IPS-15b (cell line): ENCODE measurements around the gene RNF157.

Experiments used
- H3K27me3 ChIP-seq: one replicate; pipeline ENCODE4 v1.6.1; 2013; ENCODE audit warnings: low read length; ENCODE audit not compliant: control insufficient read depth, insufficient read depth
- H3K36me3 ChIP-seq: one replicate; pipeline ENCODE4 v1.6.1; 2013; ENCODE audit warnings: low read length; ENCODE audit not compliant: control insufficient read depth, insufficient read depth
- H3K4me1 ChIP-seq: one replicate; pipeline ENCODE4 v1.6.1; 2013; ENCODE audit warnings: mild to moderate bottlenecking, low read length; ENCODE audit not compliant: control insufficient read depth, insufficient read depth
- H3K4me3 ChIP-seq: one replicate; pipeline ENCODE4 v1.5.1; 2013; ENCODE audit warnings: low read depth, low read length
- H3K9ac ChIP-seq: one replicate; pipeline ENCODE4 v1.6.1; 2013; ENCODE audit warnings: low read depth, mild to moderate bottlenecking, low read length
- H3K9me3 ChIP-seq: one replicate; pipeline ENCODE4 v1.6.1; 2013; ENCODE audit warnings: mild to moderate bottlenecking, low read length; ENCODE audit not compliant: control insufficient read depth, insufficient read depth

RNF157 gene

DNA sequence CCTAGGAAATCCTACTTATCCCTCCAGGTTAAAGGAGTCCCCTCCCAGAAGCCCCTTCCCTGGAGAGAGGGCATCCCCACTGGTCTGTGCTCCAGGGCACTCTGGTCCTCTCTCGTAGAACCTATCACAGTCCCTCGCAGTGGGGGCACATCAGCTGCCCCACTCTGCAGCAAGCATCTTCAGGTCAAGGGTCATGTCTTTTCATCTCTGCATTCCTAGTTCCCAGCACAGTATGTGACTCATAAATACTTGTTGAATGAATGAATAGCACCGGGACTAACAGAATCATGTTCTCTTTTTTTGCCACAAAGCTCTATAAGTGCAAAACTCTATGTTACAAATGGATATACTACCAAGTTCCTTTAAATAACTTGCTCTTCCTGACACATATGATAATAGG is 36.0 kb downstream of the RNF157 start:
- H3K9me3 ChIP-seq: no peaks in the 10 kb centered on the region

DNA sequence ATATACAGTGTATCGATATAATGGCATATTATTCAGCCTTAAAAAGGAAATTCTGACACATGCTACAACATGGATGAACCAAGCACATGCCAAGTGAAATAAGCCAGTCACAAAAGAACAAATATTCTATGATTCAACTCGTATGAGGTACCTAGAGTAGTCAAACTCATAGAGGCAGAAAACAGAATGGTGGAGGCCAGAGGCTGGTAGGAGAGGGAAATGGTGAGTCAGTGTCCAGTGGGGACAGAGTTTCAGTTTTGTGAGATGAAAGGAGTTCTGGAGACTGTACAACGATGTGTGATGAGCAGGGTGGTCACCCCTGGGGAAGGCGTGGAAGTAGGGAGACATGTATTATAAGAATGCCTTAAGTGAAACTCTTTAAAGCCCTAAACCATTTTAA is 39.9 kb downstream of the RNF157 start:
- Histone ChIP-seq H3K4me1 (no peaks in the 10 kb centered on the region), H3K4me3 (no peak overlapping the region), H3K9me3 (no peaks in the 10 kb centered on the region), H3K36me3 (no peaks in the 10 kb centered on the region), H3K27me3 (no peaks in the 10 kb centered on the region), H3K9ac (no peak overlapping the region)

More for the DNA sequence above, 36.0 kb downstream of the RNF157 start:
- H3K9ac ChIP-seq: no peak overlapping the region
- H3K4me3 ChIP-seq: no peak overlapping the region
- H3K36me3 ChIP-seq: no peaks in the 10 kb centered on the region
- H3K4me1 ChIP-seq: no peaks in the 10 kb centered on the region
- no peaks in the 10 kb centered on the region for H3K27me3 ChIP-seq

DNA sequence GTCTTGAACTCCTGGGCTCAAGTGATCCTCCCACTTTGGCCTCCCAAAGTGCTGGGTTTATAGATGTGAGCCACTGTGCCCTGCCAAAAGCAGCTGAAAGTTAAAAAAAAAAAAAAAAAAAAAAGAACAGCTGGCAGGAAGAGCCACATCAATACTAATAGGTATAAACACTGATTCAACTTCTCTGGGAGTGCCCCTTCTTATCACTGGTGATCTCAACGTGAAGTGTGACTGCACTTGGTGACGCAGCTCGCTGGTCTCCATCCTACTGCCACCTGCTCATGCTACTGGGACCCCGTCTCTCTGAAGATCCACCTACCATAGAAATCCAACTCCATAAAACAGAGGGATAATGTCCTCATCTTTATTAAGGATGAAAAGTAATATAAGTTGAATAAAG is 40.8 kb downstream of the RNF157 start:
- no peaks in the 10 kb centered on the region for H3K9me3 ChIP-seq
- no peak overlapping the region for H3K4me3 ChIP-seq
- no peaks in the 10 kb centered on the region for H3K36me3 ChIP-seq
- H3K27me3 ChIP-seq: no peaks in the 10 kb centered on the region
- H3K4me1 ChIP-seq: no peaks in the 10 kb centered on the region
- no peak overlapping the region for H3K9ac ChIP-seq

DNA sequence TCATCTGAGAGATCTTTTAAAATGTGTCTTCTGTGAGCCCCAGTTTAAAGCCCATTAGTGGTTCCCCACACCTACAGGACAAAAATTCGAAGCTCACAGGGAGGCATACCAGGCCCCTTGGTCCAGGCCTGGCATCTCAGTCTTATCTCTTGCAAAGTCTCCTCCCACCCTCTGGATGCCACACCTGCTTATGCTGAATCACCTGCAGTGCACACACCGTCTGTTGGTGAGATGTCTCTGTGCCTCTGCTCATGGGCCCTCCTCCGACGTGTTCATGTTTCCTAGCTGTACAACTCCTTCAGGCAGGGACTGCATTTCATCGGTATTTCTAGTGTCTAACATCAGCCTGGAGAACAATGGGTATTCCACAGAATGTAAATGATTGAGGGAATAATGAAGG is 41.6 kb downstream of the RNF157 start:
- Histone ChIP-seq H3K27me3 (no peaks in the 10 kb centered on the region), H3K9me3 (no peaks in the 10 kb centered on the region), H3K4me3 (no peak overlapping the region), H3K36me3 (no peaks in the 10 kb centered on the region), H3K9ac (no peak overlapping the region), H3K4me1 (no peaks in the 10 kb centered on the region)

DNA sequence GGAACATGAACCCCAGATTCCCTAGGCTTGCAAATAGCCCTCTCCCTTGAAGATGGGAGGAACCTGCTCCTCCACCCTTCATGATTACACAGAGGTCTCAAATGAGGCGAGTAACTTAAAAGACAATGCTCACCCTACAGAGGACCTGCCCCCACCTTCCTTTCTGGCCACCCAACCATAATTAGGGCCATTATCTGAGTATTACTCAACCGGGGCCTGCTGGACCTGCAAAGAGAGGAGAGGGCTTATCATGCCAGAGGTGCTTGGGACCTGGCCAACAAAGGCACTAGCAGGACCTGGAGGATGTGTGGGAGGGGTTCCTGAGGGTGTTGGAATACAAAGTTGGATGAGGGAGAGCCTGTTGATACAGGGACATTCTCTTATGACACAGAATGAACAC is 42.4 kb downstream of the RNF157 start:
- H3K4me1 ChIP-seq: peaks cover 4% of the 10 kb centered on the region
- no peak overlapping the region for H3K9ac ChIP-seq
- no peaks in the 10 kb centered on the region for H3K36me3 ChIP-seq
- no peaks in the 10 kb centered on the region for H3K27me3 ChIP-seq
- H3K4me3 ChIP-seq: no peak overlapping the region
- no peaks in the 10 kb centered on the region for H3K9me3 ChIP-seq

DNA sequence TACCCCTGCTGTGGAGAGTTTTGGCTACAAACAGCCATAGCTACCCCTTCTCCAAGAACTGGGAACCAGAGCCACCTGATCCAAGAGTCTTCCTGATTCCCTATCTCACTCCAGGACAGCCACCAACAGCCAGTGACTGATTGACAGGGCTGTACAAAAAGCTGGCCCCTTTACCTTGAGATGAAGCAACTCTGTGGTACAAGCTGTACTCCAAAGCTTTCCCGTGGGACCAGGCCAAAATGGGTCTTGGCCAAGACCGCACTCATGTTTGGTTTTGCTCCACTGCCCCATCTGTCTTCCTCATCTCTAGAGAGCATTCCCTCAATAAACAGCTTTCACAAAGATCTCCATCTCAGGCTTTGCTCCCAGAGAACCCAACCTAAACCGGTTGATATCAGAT is 43.6 kb downstream of the RNF157 start:
- Histone ChIP-seq H3K4me3 (no peak overlapping the region), H3K36me3 (no peaks in the 10 kb centered on the region), H3K4me1 (peaks cover 9% of the 10 kb centered on the region), H3K9ac (no peak overlapping the region), H3K9me3 (no peaks in the 10 kb centered on the region), H3K27me3 (no peaks in the 10 kb centered on the region)

DNA sequence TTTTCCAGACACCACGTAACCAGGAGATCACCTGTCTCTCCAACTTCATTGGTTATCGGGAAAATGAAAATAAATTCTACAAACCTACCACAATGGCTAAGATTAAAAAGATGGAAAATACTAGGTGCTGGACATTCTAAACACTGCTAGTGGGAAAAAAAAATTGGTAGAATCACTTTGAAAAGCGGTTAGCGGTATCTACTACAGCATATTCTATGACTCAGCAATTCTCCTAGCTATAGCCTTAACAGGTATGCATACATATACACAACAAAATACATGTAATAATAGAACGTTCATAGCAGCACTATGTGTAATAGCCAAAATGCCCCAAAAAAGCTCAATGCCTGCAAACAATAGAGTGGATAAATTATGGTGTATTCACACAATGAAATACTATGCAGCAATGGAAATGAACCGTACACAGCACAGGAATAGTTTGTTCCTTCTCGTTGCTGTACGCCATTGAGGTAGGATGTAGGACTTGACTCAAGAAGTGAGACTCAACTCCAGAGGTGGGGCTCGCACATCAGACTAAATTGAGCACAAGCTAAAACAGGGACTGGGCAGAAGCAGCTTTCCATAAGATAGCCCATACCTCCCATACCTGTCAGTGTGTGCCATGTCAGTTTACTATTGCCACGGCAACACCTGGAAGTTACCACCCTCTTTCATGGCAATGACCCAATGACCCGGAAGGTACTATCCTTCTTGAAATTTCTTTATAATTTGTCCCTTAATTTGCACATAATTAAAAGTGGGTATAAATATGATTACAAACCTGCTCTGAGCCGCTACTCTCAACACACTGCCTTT is 44.8 kb downstream of the RNF157 start:
- H3K9me3 ChIP-seq: no peaks in the 10 kb centered on the region
- no peak overlapping the region for H3K4me3 ChIP-seq
- peaks cover 11% of the 10 kb centered on the region for H3K4me1 ChIP-seq
- no peaks in the 10 kb centered on the region for H3K36me3 ChIP-seq
- no peak overlapping the region for H3K9ac ChIP-seq
- no peaks in the 10 kb centered on the region for H3K27me3 ChIP-seq

DNA sequence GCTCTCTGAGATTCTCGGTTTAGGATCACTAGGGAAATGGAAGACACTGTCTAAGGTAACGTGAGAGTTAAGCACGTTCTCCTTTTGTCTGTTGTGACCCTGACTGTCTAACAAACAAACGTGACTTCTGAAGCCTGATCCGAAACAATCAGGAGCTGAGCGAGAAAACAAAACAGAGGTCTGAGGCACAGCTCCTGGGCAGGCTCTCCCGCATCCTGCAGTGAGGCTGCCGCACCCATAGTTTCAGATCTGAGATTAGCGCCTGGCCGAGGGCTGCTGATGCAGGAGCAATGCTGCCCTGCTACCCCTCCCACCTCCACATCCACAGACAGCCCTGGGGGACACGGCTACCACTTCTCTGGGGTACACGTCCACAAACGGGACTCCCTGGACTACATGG is 46.7 kb downstream of the RNF157 start:
- Histone ChIP-seq H3K27me3 (no peaks in the 10 kb centered on the region), H3K9ac (no peak overlapping the region), H3K4me3 (no peak overlapping the region), H3K4me1 (peaks cover 11% of the 10 kb centered on the region), H3K36me3 (no peaks in the 10 kb centered on the region), H3K9me3 (no peaks in the 10 kb centered on the region)

DNA sequence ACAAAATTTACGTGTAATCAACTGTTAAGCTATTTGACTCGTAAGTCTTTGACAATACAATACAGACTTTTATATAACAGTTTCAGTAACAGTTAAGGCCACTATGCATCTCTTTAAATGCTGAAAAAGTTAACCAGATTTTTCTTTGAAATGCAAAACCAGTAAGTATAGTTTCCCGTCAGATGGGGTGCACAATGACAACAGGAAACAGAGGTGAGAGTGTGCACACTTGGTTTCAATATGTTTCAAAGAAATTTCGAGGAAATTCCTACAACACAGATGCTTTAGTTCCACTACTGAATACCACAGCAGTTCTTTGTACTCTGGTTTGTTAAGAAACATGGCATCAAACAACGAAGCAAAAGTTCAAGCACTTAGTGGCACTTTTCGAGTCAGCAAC is 48.4 kb downstream of the RNF157 start:
- no peaks in the 10 kb centered on the region for H3K9me3 ChIP-seq
- no peaks in the 10 kb centered on the region for H3K27me3 ChIP-seq
- no peak overlapping the region for H3K4me3 ChIP-seq
- no peak overlapping the region for H3K9ac ChIP-seq
- peaks cover 11% of the 10 kb centered on the region for H3K4me1 ChIP-seq
- H3K36me3 ChIP-seq: no peaks in the 10 kb centered on the region

DNA sequence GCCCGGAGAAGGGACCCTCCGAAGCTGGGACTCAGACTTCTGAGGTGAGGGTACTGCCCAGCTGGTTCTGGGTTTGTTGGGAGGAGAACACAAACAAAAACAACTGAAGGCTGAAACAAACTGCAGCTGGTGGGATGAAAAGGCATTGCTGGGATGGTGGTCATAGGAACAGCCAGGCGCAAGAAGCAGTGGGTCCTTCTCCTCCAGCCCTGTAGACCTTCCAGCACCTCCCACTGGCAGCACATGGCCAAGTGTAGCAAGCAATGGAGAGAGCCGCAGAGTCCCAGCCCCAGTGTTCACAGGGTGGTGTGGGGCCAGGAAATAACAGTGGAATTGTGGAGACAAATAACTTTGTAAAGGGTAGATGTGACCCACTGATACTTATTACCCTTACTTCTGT is 50.6 kb downstream of the RNF157 start:
- H3K9ac ChIP-seq: no peak overlapping the region
- no peak overlapping the region for H3K4me3 ChIP-seq
- H3K9me3 ChIP-seq: no peaks in the 10 kb centered on the region
- no peaks in the 10 kb centered on the region for H3K27me3 ChIP-seq
- no peaks in the 10 kb centered on the region for H3K36me3 ChIP-seq
- H3K4me1 ChIP-seq: peaks cover 11% of the 10 kb centered on the region

DNA sequence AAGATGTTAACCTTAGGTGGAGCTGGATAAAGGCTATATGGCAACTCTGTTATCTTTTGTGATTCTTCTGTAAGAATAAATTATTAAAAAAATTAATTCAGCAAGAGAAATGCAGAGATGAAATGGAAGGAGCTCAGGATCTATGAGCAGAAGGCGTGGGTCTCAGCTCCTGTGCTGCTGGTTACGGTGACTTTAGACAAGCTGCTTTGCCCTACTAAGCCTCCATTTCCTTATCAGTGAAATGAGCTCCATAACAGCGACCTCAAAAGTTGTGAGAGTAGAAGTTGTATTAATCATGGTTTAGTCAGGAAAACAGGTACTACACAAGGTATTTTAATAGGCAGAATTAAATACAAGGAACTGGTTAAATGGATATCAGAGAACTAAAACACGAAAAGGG is 51.0 kb downstream of the RNF157 start:
- H3K9ac ChIP-seq: no peak overlapping the region
- no peaks in the 10 kb centered on the region for H3K9me3 ChIP-seq
- H3K4me3 ChIP-seq: no peak overlapping the region
- peaks cover 11% of the 10 kb centered on the region for H3K4me1 ChIP-seq
- no peaks in the 10 kb centered on the region for H3K27me3 ChIP-seq
- H3K36me3 ChIP-seq: no peaks in the 10 kb centered on the region

DNA sequence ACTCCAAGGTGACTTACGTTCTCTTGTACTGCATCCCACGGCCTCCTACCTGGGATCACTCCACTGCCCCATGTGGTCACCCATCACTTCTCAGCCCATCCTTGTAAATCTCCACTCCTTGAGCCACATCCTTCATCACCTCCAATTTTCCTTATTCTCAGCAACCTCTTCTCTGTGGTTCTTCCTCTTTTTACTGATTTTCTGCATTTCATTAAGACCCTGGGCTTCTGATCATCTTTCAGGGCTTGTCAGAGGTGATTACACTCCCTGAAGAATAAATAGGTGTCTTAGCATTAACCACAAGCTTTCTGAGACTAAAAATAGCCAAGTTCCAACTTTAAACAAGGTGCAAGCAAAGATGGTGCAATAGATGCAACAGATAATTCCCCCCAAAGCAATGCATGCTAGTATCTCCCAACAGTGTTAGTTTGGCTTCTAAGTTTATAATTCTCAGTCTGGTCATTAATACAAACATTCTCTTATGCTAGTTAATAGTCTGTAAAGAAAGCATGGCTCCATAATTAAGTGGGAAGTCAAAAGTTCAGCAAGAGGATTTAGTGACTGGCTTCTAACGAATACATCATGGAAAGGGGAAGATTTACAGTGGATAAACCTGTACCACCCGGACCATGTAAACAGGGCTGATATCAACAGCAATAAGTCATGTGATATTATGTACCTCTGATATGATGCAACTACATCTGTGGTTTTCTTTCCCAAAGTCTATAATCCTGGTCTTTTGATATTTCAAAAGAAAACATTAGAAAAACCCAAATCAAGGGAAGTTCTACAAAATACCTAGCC is 51.9 kb downstream of the RNF157 start:
- no peak overlapping the region for H3K4me3 ChIP-seq
- H3K36me3 ChIP-seq: no peaks in the 10 kb centered on the region
- no peaks in the 10 kb centered on the region for H3K9me3 ChIP-seq
- no peaks in the 10 kb centered on the region for H3K27me3 ChIP-seq
- H3K4me1 ChIP-seq: peaks cover 9% of the 10 kb centered on the region
- H3K9ac ChIP-seq: no peak overlapping the region
